ENCODE measurements around the gene PPP2R5A. TPM values are rescaled to one million over a fixed set of nuclear protein-coding genes. Genes with fewer than 3 reads are reported as not detected.
A peak's percentile ranks its signal among the peaks of the same experiment; 100 is the strongest.

The PPP2R5A gene
- total and polyA plus RNA-seq, 2 of the 8 experiments (the other 6 are each of a cell fraction or from before 2014, with no cell fraction given), result 14.6 to 36.3 TPM

DNA sequence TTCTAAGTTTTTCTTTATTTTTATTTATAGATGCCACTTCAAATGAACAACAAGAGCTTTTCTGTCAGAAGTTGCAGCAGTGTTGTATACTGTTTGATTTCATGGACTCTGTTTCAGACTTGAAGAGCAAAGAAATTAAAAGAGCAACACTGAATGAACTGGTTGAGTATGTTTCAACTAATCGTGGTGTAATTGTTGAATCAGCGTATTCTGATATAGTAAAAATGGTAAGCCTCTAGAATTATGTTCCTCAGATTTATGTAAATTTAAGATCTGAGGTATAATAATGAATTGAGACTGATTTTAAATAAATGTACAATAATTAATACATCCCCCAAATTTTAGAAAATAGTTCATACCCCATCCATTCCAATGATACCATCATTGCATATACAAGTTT is 43.9 kb downstream of the PPP2R5A start:
- Histone ChIP-seq H3K56ac (replicated peaks; ENCODE audit: insufficient read length, low read depth, low read length) (no peak overlapping the region), H3K4ac (replicated peaks; ENCODE audit: insufficient read length, low read depth, low read length) (no peak overlapping the region), H3K4me2 (ENCODE audit: insufficient read depth in 1 of 2, low read depth in 2 of 2, low read length in 2 of 2) (no peak overlapping the region), H3K9me3 (ENCODE audit: insufficient read depth in 2 of 2, low read depth in 1 of 2, low read length in 1 of 2) (no peaks in the 10 kb centered on the region), H3K23me2 (ENCODE audit: low read depth, low read length) (no peaks in the 10 kb centered on the region; the same call in 1 of the 2 replicates), H2BK5ac (ENCODE audit: low read depth, low read length) (no peak overlapping the region), H3K4me3 (ENCODE audit: extremely low read depth in 1 of 4, insufficient read depth in 2 of 4, low read depth in 3 of 4, low read length in 4 of 4) (no peak overlapping the region), H3K79me1 (ENCODE audit: low read depth, low read length) (no peaks in the 10 kb centered on the region), H3K4me1 (replicated peaks in 1 of 4; ENCODE audit: control insufficient read depth in 3 of 4, insufficient read depth in 4 of 4, low read length in 3 of 4) (no peaks in the 10 kb centered on the region), H2AK5ac (ENCODE audit: low read depth, low read length) (no peak overlapping the region), H3K27ac (ENCODE audit: low read depth, low read length) (no peak overlapping the region), H4K91ac (replicated peaks; ENCODE audit: insufficient read length, low read length) (no peak overlapping the region), H3K9ac (replicated peaks in 1 of 4; ENCODE audit: extremely low read depth in 1 of 4, low read depth in 3 of 4, low read length in 3 of 4) (no peak overlapping the region), H3K79me2 (ENCODE audit: control insufficient read depth in 1 of 2, insufficient read depth in 2 of 2, low read length in 2 of 2) (peaks cover 0 to 13% of the 10 kb centered on the region in 2 experiments; a peak in 2 of 4 replicates), H4K5ac (ENCODE audit: insufficient read length, low read depth, low read length) (no peak overlapping the region), H2BK20ac (ENCODE audit: low read length) (no peak overlapping the region), H3K14ac (ENCODE audit: insufficient read length) (no peak overlapping the region), H4K8ac (ENCODE audit: extremely low read depth, insufficient read depth, low read length) (no peak overlapping the region; the same call in 1 of the 2 replicates), H3K18ac (ENCODE audit: extremely low read depth, low read length) (no peak overlapping the region), H4K20me1 (replicated peaks in 1 of 2; ENCODE audit: control insufficient read depth in 1 of 2, insufficient read depth in 2 of 2, low read length in 2 of 2) (no peaks in the 10 kb centered on the region), H2BK15ac (ENCODE audit: low read length) (no peak overlapping the region), H2BK12ac (ENCODE audit: low read depth, low read length) (no peak overlapping the region), H2BK120ac (replicated peaks; ENCODE audit: low read depth, low read length) (no peak overlapping the region), H3K27me3 (replicated peaks in 1 of 4; ENCODE audit: control insufficient read depth in 3 of 4, extremely low read depth in 1 of 4, insufficient read depth in 3 of 4, low read length in 3 of 4) (no peaks in the 10 kb centered on the region), H3K23ac (ENCODE audit: insufficient read length) (no peak overlapping the region), H3K36me3 (ENCODE audit: control insufficient read depth in 2 of 4, insufficient read depth in 4 of 4, low read length in 3 of 4) (peaks cover 0 to 6% (median 2%) of the 10 kb centered on the region in 4 experiments; a peak in 2 of 8 replicates), H2AFZ (ENCODE audit: low read length) (no peak overlapping the region)
- WGBS, 2 experiments (ENCODE audit: extremely low coverage in 1 of 2, insufficient coverage in 1 of 2, insufficient read length in 1 of 2, insufficient replicate concordance in 2 of 2, low coverage in 1 of 2, low lambda C conversion rate in 2 of 2, missing lambda C conversion rate in 1 of 2), result 92% methylated on average over 2 of the region's 2 CpGs; no CpG with 5 or more reads in 1 of the 2 experiments
- TF ChIP-seq SP2 (IDR thresholded peaks at IDR 0.05; ENCODE audit: low read length) (no peak), MAFK (IDR thresholded peaks at IDR 0.05; ENCODE audit: low read depth, low read length) (peak; percentile 15; the same call in 1 of the 2 replicates)
- FAIRE-seq (no peak), DNase-seq (ENCODE audit: low read depth in 1 of 2, low spot score in 2 of 2) (no peak)
- ChIA-PET CTCF (ENCODE audit: partially characterized antibody) (interaction anchor here (0.9 to 1.5 kb wide), 4 partner anchors 13 to 421 kb away, joined by 3 to 4 read pairs (median 4); no protein-coding TSS in a partner anchor), POLR2A (ENCODE audit: partially characterized antibody) (no interaction called here)
